ENCODE results near the gene TM9SF4. TPM values are rescaled to one million over a fixed set of nuclear protein-coding genes. Genes with fewer than 3 reads are reported as not detected.

The TM9SF4 gene
- total RNA-seq, 2 donors from 2014 or later, result 76.7 to 79.9 TPM

DNA sequence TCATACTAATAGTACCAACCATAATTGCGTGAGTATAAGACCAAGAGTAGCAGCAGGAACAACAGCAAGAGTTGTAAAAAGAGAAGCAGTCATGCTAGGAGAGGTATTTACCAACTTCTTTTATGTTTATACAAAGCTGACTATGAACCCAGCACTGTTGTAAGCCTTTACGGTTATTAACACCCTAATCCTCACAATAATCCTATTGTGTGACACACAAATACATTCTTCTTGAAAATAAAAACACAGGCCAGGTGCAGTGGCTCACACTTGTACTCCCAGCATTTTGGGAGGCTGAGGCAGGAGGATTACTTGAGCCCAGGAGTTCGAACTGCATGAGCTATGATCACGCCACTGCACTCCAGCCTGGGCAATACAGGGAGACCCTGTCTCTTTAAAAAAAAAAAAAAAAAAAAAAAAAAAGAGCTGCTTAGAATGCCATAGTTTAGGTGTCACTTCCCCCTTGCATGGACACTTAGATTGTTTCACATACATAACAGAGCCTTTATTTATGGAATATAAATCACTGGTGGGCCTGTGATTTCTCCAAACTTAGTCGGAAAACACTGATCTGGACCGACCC lies 37.3 kb upstream of the TM9SF4 start:
- H3K27ac ChIP-seq, result no peak overlapping the region
- no peak overlapping the region for H3K4me3 ChIP-seq
- no peaks in the 10 kb centered on the region for H3K27me3 ChIP-seq
- intact Hi-C loops (cut with DNase I), result no loop called here
- H3K4me1 ChIP-seq, result no peaks in the 10 kb centered on the region
- no peaks in the 10 kb centered on the region for H3K36me3 ChIP-seq
- TF ChIP-seq, protein P1, sequence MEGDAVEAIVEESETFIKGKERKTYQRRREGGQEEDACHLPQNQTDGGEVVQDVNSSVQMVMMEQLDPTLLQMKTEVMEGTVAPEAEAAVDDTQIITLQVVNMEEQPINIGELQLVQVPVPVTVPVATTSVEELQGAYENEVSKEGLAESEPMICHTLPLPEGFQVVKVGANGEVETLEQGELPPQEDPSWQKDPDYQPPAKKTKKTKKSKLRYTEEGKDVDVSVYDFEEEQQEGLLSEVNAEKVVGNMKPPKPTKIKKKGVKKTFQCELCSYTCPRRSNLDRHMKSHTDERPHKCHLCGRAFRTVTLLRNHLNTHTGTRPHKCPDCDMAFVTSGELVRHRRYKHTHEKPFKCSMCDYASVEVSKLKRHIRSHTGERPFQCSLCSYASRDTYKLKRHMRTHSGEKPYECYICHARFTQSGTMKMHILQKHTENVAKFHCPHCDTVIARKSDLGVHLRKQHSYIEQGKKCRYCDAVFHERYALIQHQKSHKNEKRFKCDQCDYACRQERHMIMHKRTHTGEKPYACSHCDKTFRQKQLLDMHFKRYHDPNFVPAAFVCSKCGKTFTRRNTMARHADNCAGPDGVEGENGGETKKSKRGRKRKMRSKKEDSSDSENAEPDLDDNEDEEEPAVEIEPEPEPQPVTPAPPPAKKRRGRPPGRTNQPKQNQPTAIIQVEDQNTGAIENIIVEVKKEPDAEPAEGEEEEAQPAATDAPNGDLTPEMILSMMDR (IDR thresholded peaks at IDR 0.05), result no peak
- no peaks in the 10 kb centered on the region for H3K9me3 ChIP-seq
- no peak for DNase-seq
- no peak overlapping the region for H3K9ac ChIP-seq (ENCODE audit: low read depth in 2 of 2, low read length in 2 of 2)

DNA sequence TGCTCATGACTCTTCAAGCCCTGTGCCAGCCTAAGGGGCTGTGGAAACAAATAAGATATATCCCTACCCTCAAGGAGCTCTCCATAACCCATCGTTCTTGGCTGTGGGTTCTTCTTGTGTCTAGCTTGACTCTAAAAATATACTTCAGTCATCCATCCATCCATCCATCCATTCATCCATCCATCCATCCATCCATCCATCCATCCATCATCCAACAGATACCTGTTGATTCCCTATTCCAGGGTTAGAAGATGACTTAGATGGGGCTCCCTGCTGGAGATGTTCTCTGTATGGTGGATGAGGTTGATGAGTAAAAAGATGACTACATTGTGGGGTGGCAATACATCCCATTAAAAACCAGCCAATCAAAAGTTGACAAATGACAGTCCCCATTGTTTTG lies 34.0 kb upstream of the TM9SF4 start:
- H3K9me3 ChIP-seq, result no peaks in the 10 kb centered on the region
- no peaks in the 10 kb centered on the region for H3K36me3 ChIP-seq
- intact Hi-C loops (cut with DNase I), result no loop called here
- no peak overlapping the region for H3K27ac ChIP-seq
- TF ChIP-seq, protein P1 (IDR thresholded peaks at IDR 0.05), result no peak
- no peak for DNase-seq
- no peak overlapping the region for H3K4me3 ChIP-seq
- no peak overlapping the region for H3K9ac ChIP-seq (ENCODE audit: low read depth in 2 of 2, low read length in 2 of 2)
- H3K27me3 ChIP-seq, result no peaks in the 10 kb centered on the region
- H3K4me1 ChIP-seq, result no peaks in the 10 kb centered on the region

DNA sequence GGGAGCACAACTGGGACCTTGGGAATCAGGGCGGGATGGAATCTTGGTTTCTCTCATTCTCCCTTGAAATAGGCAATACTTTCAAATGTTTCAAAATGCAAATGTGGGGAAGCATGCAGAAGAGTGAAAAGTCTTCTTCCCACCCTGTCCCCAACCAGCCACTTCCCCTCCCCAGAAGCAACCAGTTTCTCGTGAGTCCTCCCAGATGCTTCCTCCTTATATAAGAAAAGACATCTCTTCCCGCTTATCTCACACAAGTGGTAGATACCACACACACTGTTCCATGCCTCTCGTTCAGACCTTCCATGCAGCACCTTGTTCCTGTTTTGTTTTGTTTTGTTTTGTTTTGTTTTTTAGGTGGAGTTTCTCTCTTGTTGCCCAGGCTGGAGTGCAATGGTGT lies 32.3 kb upstream of the TM9SF4 start:
- no peaks in the 10 kb centered on the region for H3K9me3 ChIP-seq
- no peak overlapping the region for H3K9ac ChIP-seq (ENCODE audit: low read depth in 2 of 2, low read length in 2 of 2)
- H3K27me3 ChIP-seq, result no peaks in the 10 kb centered on the region
- DNase-seq, result no peak
- H3K4me3 ChIP-seq, result no peak overlapping the region
- H3K36me3 ChIP-seq, result no peaks in the 10 kb centered on the region
- H3K4me1 ChIP-seq, result no peaks in the 10 kb centered on the region
- TF ChIP-seq, protein P1 (IDR thresholded peaks at IDR 0.05), result no peak
- intact Hi-C loops (cut with DNase I), result no loop called here
- no peak overlapping the region for H3K27ac ChIP-seq

DNA sequence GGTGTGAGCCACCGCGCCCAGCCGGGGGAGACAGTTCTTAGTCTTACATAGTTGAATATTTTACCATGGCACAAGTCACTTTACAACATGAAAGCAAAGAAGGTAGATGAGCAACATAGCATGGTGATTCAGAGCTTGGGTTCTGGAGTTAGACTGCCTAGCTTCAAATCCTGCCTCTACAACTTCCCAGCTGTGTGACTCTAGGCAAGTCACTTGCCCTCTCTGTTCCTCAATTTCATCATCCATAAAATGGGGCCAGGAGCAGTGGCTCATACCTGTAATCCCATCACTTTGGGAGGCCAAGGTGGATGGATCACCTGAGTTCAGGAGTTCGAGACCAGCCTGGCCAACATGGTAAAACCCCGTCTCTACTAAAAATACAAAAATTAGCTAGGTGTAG lies 31.2 kb upstream of the TM9SF4 start:
- no peaks in the 10 kb centered on the region for H3K36me3 ChIP-seq
- TF ChIP-seq, protein P1 (IDR thresholded peaks at IDR 0.05), result no peak
- intact Hi-C loops (cut with DNase I), result no loop called here
- H3K4me3 ChIP-seq, result no peak overlapping the region
- H3K4me1 ChIP-seq, result no peaks in the 10 kb centered on the region
- no peak overlapping the region for H3K27ac ChIP-seq
- H3K9ac ChIP-seq (ENCODE audit: low read depth in 2 of 2, low read length in 2 of 2), result no peak overlapping the region
- no peak for DNase-seq
- no peaks in the 10 kb centered on the region for H3K9me3 ChIP-seq
- no peaks in the 10 kb centered on the region for H3K27me3 ChIP-seq

DNA sequence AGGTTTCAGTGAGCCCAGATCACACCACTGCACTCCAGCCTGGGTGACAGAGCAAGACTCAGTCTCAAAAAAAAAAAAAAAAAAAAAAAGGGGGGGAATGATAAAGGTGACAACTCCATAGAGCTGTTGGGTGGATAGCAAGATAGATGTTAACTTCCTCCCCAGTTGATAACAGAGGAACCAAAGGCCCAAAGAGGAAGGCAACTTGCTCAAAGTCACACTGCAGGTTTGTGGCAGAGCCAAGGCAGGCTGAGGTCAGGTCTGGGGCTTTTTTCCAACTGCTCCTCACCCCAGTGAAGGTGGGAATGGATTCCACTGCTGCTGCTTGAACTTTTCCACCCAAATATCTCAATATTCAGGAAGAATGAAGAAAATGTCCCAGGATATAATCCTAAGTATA lies 30.7 kb upstream of the TM9SF4 start:
- H3K27ac ChIP-seq, result no peak overlapping the region
- H3K9me3 ChIP-seq, result no peaks in the 10 kb centered on the region
- intact Hi-C loops (cut with DNase I), result no loop called here
- H3K9ac ChIP-seq (ENCODE audit: low read depth in 2 of 2, low read length in 2 of 2), result no peak overlapping the region
- no peak for DNase-seq
- H3K4me3 ChIP-seq, result no peak overlapping the region
- no peaks in the 10 kb centered on the region for H3K36me3 ChIP-seq
- TF ChIP-seq, protein P1 (IDR thresholded peaks at IDR 0.05), result no peak
- H3K27me3 ChIP-seq, result no peaks in the 10 kb centered on the region
- no peaks in the 10 kb centered on the region for H3K4me1 ChIP-seq

Data from colonic mucosa (tissue), 4 donors.